Cardiac muscle cell (in vitro differentiated cells and primary cell): ENCODE results near the gene GABRG2. TPM values are rescaled to one million over a fixed set of nuclear protein-coding genes. Genes with fewer than 3 reads are reported as not detected.

Experiments
- DNase-seq, 2 donors: peaks; one replicate each; pipeline versions ENCODE4 v3.0.0 to v3.0.0-alpha.2; 2010 to 2017; ENCODE audit warnings: low read depth in 1 of 2, low spot score in 1 of 2
- H3K27ac ChIP-seq: fragments of 200-600 bp; sonication (generic); 2 replicates; pipeline ENCODE4 v1.5.1; 2016
- H3K27me3 ChIP-seq: fragments of 200-600 bp; sonication (generic); 2 replicates; pipeline ENCODE4 v1.6.0; 2016; ENCODE audit warnings: control low read depth
- H3K36me3 ChIP-seq: fragments of 200-600 bp; sonication (generic); 2 replicates; pipeline ENCODE4 v1.5.1; 2016; ENCODE audit warnings: control low read depth
- H3K4me1 ChIP-seq: fragments of 200-600 bp; sonication (generic); 2 replicates; pipeline ENCODE4 v1.8.1; 2017; ENCODE audit warnings: low read depth, mild to moderate bottlenecking, mixed run types
- H3K4me3 ChIP-seq: fragments of 200-600 bp; sonication (generic); 2 replicates; pipeline ENCODE4 v1.5.1; 2016; ENCODE audit warnings: mild to moderate bottlenecking
- H3K9me3 ChIP-seq: fragments of 200-600 bp; sonication (generic); 2 replicates; pipeline ENCODE4 v1.5.1; 2017; ENCODE audit warnings: low read depth, mild to moderate bottlenecking, control low read depth
- polyA plus RNA-seq: library from polyadenylated mRNA; unstranded; fragments of >200 nt; fragmentation: Nextera tagmentation; extraction: Ambion mirVana; gene quantifications from 2 replicates; pipeline ENCODE4 v1.2.1, GENCODE V29; 2016
- total RNA-seq: library from RNA; depleted of rRNA; stranded (reverse); fragments of >200 nt; gene quantifications from 2 replicates; pipeline ENCODE4 v1.2.3, GENCODE V29; 2016
- TF ChIP-seq, protein P1 (sequence below): IDR thresholded peaks from 2 replicates; pipeline ENCODE4 v1.5.1; 2012; ENCODE audit warnings: low read depth, mild to moderate bottlenecking, low read length

GABRG2 gene
- total and polyA plus RNA-seq, 2 experiments from 2014 or later = 0.54 TPM; not detected in 1

DNA sequence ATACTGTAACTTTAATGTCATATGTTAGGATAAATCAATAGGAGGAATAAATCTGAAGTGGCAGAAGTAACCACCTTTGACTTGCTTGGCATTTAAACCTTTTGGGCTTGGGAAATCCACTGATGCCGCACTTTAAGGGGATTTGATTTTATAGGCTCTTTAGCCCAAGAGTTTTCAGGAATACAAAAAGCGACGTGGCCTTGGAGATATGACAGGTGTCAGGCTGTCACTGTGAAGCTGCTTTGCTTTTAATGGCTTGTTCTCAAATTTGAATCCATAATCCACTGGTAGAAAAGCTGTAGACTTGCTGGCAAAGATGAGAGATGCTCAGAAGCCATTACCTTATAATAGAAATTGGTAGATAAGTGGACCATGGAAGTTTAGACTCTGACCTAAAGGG, 71.6 kb downstream of the GABRG2 start:
- H3K36me3 ChIP-seq = no peaks in the 10 kb centered on the region
- no peaks in the 10 kb centered on the region for H3K4me1 ChIP-seq
- TF ChIP-seq, protein P1, sequence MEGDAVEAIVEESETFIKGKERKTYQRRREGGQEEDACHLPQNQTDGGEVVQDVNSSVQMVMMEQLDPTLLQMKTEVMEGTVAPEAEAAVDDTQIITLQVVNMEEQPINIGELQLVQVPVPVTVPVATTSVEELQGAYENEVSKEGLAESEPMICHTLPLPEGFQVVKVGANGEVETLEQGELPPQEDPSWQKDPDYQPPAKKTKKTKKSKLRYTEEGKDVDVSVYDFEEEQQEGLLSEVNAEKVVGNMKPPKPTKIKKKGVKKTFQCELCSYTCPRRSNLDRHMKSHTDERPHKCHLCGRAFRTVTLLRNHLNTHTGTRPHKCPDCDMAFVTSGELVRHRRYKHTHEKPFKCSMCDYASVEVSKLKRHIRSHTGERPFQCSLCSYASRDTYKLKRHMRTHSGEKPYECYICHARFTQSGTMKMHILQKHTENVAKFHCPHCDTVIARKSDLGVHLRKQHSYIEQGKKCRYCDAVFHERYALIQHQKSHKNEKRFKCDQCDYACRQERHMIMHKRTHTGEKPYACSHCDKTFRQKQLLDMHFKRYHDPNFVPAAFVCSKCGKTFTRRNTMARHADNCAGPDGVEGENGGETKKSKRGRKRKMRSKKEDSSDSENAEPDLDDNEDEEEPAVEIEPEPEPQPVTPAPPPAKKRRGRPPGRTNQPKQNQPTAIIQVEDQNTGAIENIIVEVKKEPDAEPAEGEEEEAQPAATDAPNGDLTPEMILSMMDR = no peak
- DNase-seq = no peak
- H3K27me3 ChIP-seq = no peaks in the 10 kb centered on the region
- H3K4me3 ChIP-seq = no peak overlapping the region
- no peaks in the 10 kb centered on the region for H3K9me3 ChIP-seq
- no peak overlapping the region for H3K27ac ChIP-seq

DNA sequence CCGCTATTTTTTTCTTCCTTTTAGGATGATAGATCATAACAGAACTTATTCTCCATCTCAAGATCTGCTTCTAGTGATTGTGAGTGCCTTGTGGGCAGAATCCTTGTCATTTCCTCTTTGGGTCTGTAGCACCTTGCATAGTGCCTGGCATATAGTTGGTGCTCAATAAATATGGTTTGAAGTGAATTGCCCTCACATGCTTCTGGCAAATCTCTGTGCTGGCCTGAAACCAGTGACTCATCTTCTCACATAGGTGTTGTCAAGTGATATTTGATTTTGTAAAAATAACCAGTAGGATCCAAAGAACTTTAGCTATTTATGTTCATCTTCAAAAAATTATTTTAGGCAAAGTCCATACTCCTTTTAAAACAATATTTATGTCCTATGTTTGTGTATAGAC, 86.7 kb downstream of the GABRG2 start:
- Histone ChIP-seq H3K9me3 (no peaks in the 10 kb centered on the region), H3K4me3 (no peak overlapping the region), H3K27ac (no peak overlapping the region), H3K27me3 (no peaks in the 10 kb centered on the region), H3K4me1 (no peaks in the 10 kb centered on the region), H3K36me3 (no peaks in the 10 kb centered on the region)
- TF ChIP-seq, protein P1 = no peak
- DNase-seq = no peak

DNA sequence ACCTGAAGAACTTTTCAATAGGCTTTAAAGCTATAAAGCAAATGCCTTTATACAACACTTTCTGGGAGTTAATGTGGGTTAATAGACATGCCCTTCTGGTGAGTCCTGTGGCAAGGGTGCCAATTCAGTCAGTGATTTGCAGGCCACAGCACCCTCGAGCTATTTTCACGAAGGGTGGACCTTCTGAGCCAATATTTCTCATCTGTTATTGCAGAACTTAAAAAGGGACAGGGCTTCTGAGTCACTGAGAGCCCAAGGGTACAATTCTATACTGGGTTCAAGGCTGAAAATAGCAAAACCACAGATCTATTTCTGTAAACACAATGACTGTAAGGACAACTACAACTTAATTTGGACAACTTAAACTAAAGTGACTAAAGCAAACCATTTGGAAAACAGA, 92.8 kb downstream of the GABRG2 start:
- H3K4me3 ChIP-seq = no peak overlapping the region
- no peak for DNase-seq
- H3K27me3 ChIP-seq = no peaks in the 10 kb centered on the region
- H3K4me1 ChIP-seq = no peaks in the 10 kb centered on the region
- H3K9me3 ChIP-seq = no peaks in the 10 kb centered on the region
- H3K36me3 ChIP-seq = no peaks in the 10 kb centered on the region
- TF ChIP-seq, protein P1 = no peak
- no peak overlapping the region for H3K27ac ChIP-seq

DNA sequence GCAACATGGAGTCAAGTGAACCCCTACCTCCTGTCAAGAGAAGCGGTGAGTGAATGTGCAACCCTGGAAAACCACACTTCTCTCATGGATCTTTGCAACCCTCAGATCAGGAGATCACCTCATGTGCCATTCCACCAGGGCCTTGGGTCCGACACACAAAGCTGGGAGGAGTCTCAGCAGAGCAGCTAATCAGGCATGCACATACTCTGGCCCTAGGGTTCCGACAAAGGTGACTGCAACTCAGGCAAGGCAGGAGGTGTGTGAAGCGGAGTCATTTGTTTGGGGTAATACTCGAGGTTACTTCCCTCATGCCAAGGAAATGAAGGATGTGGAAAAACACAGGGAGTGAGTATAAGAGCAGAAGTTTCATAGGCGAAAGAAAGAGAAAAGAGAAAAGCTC, 96.1 kb downstream of the GABRG2 start:
- Histone ChIP-seq H3K4me3 (no peak overlapping the region), H3K9me3 (no peaks in the 10 kb centered on the region), H3K36me3 (no peaks in the 10 kb centered on the region), H3K27me3 (no peaks in the 10 kb centered on the region), H3K27ac (no peak overlapping the region), H3K4me1 (no peaks in the 10 kb centered on the region)
- DNase-seq = no peak
- TF ChIP-seq, protein P1 = no peak

DNA sequence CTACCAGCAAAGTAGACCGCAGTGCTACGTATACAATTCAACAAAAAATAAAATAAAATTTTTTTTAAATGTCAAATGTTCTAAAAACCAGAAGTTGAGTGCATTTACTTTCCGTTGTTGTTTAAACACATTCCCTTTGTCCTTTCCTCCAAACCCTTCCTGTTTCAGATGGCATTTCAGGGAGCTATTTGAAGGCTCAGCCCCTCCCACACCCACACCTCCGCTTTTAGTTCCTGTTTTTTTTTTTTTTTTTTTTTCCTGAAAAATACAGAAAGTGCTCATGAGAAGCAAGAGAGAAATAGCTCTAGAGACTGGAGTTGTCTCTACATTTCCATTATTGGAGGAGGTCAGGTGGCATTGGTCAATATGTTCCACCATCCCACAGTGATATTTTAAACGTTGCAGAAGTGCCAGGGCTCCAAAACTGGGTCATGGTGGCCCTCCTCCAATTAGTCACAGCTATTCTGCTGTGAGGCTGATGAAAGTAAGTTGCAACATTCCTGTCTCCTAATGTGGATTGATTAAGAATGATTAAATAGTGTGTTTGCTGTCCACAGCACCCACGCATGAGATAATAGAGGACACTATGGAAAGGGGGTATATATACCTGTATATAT, 106.9 kb downstream of the GABRG2 start:
- no peak overlapping the region for H3K27ac ChIP-seq
- TF ChIP-seq, protein P1 = no peak
- H3K27me3 ChIP-seq = no peaks in the 10 kb centered on the region
- H3K9me3 ChIP-seq = no peaks in the 10 kb centered on the region
- H3K4me1 ChIP-seq = peaks cover 9% of the 10 kb centered on the region
- no peak overlapping the region for H3K4me3 ChIP-seq
- DNase-seq = no peak
- H3K36me3 ChIP-seq = no peaks in the 10 kb centered on the region
